HG02938 (cell line): ENCODE measurements around the gene LHX6.

ENCODE experiments used
- ATAC-seq: cut with Tn5 transposase; IDR thresholded peaks from one replicate; pipeline ENCODE4 v1.9.1; 2021; ENCODE audit warnings: mild to moderate bottlenecking, moderate library complexity; ENCODE audit not compliant: unreplicated experiment

LHX6 gene

DNA sequence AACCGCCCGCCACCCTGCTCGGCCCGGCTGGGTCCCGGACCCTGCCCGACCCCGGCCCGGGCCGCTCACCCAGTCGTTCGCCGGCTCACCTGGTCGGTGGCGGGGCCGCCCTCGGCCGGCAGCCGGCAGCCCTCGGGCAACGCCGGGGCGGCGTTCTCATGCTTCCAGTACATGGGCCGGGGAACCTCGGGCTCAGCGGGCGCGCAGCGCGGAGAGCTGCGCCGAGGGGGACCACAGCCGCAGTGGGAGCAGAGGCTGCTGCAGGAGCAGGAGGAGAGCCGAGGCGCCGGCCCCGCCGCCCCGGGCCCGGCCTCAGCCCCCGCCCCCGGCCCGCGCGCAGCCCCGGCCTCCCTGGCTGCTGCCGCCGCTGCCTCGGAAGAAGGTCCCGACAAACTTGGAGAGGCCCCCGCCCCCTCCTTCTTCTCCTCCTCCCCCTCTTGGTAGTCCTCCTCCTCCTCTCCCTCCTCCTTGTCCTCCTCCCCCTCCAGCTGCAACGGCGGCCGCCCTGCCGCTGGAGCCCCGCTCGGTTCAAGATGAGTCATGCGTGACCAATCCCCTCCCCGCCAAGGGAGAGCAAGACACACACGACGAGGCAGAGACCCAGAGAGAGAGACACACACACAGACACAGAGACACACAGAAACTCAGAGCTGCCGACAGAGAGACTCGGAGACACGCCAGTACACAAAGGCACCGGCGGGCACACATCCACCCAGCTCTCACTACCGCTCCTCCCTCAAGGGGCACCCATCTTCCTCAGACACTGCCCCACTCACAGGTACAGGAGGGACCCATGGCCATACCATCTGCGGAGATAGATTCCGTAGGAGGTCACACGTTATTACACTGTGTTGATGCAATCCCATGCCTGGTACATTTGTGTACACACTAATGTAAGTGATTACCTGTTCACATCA lies at the start of gene LHX6:
Gene LHX6 (minus strand): TSS at position 390 of the 917 bp plus-strand sequence. CDS start 217 bp downstream, at position 173.
- ATAC-seq: no peak

DNA sequence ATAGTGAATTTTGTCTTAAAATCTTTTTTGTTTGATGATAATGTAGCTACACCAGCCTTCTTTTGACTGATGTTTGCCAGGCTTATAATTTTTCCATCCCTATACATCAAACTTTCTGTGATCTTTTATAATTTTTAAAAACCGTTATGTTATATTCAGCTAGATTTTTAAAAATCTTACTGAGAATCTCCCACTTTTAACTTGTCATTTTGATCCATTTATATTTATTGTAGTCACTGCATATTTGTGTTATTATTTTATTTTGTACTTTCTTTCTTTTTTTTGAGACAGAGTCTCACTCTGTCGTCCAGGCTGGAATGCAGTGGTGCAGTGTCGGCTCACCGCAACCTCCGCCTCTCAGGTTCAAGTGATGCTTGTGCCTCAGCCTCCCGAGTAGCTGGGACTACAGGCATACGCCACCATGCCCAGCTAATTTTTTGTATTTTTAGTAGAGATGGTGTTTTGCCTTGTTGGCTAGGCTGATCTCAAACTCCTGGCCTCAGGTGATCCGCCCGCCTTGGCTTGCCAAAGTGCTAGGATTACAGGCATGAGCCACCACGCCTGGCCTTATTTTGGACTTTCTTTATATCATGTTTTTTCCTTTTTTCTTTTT lies 48.6 kb upstream of the LHX6 start:
- no peak for ATAC-seq

DNA sequence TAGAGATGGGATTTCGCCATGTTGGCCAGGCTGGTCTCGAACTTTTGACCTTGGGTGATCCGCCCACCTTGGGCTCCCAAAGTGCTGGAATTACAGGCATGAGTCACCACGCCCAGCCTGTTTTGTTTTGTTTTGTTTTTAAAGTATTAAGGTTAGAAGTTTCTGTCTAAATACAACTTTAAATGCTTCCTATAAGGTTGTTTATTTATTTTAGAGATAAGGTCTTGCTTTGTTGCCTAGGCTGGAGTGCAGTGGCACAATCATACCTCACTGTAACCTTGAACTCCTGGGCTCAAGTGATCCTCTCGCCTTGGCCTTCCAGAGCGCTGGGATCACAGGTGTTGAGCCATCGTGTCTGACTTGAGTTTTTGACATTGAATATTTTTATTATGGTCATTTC lies 47.3 kb upstream of the LHX6 start:
- no peak for ATAC-seq

DNA sequence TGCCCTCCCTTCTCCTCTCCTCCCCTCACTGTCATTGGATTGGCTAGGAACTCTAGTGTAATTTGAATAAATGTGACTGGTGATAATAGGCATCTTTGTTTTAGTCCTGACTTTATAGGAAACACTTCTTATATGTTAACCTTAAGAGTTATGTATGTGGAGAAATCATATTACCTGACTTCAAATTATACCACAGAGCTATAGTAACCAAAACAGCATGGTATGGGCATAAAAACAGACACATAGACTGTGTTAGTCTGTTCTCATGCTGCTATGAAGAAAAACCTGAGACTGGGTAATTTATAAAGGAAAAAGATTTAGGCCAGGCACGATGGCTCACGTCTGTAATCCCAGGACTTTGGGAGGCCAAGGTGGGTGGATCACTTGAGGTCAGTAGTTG lies 45.3 kb upstream of the LHX6 start:
- ATAC-seq: no peak

DNA sequence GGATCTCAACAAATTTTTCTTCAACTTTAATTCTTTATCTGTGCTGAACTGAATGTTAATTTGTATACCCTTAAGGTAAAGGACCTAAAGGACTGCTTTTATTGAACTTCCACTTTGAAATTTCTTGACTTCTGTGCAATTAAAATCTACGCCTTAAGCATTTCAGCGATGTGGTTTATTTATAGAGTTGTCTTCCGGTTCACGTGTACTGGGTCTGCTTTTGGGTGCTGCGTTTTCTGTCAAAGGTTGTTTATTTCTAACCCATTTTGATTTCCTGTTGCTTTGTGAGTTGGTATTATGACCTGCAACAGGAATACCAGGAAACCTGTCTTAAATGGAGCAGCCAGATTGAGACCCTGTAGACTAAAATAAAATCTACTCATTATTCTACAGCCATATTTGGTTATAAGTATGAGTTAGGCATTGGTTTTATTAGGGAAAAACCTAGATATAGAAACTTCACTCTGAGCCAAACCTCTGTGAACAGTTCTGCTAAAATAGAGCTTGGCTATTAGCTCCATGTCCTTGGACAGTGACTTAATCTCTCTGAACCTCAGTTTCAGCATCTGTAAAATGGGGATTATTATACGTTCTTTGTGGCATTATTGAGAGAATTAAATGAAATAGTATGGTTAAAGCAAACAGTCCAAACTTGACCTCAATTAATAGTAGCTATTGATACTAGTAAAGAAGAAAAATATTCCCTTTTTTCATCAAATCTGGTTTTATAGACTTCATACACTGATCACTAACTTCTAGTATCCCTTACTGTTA lies 39.5 kb upstream of the LHX6 start:
- ATAC-seq: no peak

DNA sequence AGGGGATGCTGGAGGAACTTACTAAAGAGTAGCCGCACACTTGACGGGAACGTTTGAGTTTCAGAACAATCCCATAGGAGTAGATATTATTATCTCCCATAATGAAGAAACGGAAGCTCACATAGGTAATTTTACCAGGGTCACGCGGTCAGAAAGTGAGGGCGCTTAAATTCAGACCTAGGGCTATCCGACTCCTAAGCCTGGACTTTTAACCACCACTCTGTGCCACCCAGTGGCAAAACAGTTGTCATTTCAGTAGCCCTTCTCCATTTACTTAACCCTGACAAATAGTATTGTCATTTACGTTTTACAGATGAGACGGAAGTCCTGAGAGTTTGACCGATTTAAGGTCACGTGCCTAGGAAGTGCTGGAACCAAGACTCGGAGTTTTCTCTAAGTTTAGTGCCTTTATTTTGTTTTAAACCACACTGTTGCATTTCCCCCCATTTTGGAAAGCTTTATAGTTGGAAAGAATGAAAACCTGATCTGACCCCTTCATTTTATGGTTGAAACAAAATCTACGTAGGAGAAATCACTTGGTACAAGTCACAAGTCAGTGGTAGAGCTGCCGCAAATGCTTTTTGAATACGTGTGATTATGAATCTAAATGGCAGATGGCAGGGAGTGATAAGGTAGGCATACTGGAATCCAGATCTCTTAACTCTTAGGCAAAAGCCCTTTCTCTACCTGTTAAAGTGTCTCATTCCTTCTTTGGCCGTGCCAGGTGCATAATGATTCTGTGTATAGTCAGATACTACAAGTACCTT lies 36.6 kb upstream of the LHX6 start:
- peak; percentile 23 for ATAC-seq

DNA sequence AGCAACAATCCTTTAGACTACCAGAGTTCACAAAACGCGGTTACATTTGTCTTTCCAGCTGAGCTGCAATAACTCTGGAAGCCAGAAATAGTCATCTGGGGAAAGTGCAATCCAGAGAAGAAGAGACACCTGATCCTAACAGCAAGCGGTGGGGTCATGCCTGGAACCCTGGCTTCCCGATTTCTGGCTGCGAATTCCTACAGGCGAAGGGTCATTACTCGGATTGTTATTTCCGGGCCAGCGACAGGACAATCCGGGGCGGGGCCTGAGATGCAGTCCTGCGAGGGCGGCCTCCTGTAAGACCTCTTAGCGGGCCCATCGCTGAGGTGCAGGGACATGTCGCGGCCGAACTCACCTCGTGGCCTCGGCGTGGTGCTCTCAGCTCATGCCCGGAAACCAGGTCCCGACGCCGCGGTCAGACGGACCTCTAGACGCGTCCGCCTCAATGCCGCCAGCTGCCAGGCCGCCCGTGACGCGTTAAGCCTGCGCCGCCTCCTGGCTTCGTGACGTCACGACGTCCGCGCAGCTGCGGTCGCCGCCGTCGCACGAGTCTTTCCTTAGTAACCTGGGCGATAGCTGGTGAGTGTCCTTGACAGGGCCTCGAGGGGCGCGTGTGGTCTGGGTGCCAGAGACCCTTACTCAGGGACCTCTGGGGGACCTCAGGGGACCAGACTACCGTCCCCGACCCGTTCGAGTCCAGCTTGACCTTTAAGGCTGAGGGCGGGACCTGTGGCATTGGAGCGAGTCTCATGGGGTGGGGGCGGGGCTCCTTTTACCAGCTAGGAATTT lies 35.8 kb upstream of the LHX6 start, which contains the start of the genes MRRF and RBM18:
Gene MRRF (plus strand): TSS at position 523 of the 789 bp plus-strand sequence. CDS start 6,010 bp downstream, outside the sequence.
Gene RBM18 (minus strand): TSS at position 481 of the 789 bp plus-strand sequence. CDS start 3,348 bp downstream, outside the sequence.
- ATAC-seq: peak; percentile 74

DNA sequence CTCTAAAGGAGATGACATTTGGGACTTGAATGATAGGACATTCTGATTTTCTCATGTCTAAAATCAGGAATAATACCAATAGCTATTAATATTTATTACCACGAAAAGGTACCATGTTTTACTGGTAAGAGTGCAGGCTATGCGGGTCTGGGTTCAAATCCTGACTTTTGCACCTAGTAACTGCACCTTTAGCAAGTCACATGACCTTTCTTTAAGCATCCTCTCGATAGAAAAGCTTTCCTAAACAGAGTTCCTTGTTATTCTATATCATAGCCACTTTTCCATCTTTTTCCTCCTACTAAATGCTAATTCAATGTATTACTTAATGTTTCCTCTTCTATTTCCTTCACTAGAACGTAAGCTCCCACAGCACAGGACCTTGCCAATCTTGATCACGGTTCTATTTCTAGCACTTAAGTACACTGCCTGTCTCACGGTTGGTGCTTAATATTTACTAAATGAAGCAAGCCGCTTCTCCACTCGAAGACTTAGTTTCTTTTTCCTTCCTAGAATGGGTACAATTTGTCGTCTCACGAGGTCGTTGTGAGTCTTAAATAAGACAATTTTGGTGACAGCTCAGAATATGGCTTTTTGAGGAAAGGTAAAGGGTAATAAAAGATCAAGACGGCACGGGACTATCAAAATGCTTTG lies 35.1 kb upstream of the LHX6 start:
- ATAC-seq: no peak

DNA sequence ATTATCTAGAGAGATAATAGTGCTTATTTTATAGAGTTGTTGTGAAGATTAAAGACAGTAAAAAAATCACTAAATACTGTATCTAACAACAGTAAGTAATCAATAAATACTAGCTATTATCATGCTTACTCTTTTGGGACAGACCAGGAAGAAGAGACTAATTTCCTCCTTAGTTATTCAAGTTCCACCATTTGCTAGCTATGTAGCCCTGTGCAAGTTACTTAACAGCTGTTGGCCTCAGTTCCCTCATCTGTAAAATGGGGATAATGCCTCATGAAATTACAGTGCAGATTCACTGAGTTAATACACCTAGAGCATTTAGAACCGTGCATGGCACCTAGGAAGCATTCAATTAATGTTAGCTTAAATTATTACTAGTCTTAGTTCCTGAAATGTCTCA lies 33.3 kb upstream of the LHX6 start:
- ATAC-seq: no peak

DNA sequence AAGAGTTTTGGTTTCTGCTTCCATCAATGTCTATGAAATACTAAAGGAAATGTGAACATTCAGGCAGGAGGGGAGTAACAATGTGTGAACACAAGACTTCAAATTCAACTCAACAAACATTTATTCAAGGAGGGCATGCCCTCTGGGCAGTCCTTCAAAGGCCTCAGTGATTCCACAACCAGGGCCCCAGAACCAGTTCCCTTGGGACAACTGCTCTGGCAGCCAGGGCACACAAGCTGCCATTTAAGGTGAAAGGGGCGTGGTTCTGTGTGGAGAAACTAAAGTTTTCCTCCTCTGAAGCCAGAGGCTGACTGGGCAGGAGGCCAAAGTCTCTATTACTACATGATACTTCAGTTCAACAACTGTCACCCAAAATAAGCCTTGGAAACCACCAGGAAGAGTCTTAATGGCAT lies 32.7 kb upstream of the LHX6 start:
- ATAC-seq: no peak

DNA sequence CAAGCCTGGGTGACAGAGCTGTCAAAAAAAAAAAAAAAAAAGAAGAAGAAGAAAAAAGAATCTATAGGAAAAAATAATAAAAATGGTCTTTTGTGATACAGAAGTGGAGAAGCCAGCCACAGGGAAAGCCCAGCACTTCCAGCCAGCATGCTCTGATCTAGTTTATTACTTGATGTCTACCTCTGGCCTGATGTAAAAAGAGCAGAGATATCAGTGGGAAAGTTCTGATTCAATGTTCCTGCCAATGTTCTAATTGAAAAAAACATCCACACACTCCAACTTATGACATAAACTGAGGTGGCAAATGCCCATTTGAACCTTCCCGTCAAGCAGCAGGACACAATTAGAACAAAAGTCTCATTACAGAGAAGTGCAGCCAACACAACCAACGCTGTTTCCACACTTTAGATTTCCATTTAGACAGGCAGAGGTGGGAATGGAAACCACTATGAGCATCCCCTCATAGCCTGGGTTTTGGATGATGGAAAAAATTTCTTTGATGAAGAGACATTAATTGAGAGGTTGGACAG lies 30.2 kb upstream of the LHX6 start:
- no peak for ATAC-seq

DNA sequence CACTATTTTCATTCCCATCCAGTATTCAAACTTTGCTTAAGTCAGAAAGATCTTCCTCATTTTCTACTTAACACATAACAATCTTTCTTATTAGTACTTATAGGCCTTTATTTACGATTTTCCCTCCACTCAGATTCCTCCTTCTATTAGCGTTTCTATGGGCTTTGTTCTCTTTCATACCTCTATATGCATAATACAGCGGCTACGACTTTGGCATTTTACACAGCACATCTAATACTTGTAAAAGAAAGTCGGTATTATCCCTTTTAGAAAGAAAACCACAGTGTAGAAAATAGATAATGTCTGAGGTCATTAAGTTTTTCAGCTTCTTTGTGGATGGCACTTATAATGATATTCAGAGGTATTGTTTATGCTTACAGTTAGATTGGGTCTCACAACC lies 27.4 kb upstream of the LHX6 start:
- ATAC-seq: no peak

DNA sequence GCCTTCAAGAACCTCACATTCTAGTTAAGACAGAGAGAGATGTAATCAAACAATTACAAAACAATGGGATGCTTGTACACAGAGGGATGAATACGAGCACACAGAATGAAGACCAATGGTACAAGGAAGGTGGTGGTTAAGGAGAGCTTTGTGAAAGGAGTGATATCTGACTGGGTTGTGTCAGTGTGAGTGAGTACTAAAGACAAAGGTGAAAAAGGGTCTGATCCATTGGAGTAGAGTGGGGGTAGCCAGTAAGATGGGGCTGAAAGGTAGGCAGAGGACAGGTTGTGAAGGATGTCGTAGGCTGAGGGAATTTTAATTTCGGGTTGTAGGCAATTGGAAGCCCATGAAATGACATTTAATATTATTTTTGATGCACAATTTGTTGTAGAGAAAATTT lies 26.0 kb upstream of the LHX6 start:
- no peak for ATAC-seq

DNA sequence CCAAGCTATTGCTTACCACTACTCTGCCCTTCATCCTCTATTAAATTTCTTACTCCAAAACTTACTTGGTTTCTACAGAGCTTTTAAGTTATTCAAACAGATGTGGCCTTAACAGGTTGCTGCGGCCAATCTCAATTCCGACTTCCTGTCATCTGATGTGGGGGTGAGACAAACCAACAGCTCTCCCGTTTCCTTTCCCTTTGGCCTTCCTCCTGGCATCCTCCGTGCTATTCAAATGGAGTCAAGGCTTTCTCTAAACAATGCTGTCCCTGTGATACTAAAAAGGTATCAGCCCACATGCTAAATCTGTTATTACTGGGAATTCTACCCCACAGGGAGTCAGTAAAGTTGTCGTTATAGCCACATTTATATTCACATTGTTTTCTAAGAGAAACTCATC lies 24.0 kb upstream of the LHX6 start:
- ATAC-seq: no peak

DNA sequence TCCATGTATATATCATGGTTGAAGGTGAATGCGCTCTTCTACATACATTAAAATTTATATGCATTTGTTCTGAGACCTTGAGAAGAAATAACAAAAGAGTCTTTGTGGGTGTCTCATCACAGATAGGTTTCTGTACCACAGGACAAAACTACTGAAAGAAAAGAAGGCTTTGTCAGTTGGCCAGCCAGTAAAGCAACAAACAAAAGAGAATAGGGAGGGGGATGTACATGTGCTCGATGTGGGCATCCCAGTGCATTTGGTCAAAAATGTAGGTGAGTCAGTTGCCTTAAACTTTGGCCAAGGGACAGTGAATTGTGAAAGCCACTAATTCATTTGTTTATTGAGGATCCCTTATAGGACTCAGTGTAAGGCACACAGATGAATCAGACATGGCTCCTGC lies 22.6 kb upstream of the LHX6 start:
- no peak for ATAC-seq

DNA sequence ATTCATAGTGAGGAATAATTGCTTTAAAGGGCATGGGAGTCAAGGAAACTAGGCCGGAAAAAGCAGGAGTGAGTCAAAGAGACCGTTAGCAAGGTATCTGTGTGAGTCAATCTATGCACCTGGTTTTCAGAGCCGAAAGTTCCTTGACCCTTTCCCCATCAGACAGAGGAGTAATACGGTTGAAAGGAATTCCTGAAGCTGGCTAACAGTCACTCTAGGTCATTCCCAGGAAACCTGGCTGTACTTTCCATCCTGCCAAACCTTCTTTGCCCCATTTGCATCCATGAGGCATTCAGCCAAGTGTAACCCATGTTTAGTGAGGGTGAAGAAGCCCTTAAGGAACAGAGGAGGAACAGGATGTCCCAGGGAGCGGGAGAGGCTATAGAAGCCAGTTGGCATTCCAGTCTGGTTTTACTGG lies 19.7 kb upstream of the LHX6 start:
- ATAC-seq: no peak

DNA sequence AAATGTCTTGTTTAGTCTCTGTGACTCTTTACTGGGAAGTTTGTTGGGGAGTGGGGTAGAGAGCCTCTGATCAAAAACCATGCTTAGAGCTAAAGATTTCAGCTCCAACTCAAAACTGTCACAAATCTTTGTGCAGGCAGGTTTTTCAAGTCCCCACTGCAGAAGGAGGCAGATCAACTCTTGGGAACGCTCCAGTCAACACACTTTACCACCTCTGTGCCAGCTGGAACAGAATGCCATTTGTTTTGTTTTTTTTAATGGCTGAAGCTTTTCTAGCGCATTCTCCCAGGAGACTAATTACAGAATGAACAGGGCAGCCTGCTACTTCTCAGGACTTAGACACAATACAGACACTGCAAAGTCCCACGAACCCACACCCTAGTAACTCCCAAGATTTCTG lies 17.9 kb upstream of the LHX6 start:
- ATAC-seq: no peak

DNA sequence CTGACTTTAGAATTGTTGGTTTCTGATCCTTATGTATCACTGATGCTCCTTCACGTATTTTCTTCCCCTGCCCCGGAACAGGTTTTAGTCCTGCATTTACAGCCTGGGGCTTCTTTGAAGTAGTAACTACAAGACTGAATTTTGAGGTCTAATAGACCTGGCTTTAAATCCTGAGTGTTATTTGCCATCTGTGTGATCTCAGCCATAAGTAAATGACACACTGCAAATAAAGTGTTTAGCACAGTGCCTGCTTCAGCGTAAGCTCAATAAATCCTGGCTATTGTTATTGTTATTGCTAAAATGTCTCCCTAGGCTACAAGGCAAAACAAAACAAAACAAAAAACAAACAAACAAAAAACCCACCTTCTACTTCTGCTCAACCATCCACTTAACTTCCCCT lies 15.6 kb upstream of the LHX6 start:
- no peak for ATAC-seq

DNA sequence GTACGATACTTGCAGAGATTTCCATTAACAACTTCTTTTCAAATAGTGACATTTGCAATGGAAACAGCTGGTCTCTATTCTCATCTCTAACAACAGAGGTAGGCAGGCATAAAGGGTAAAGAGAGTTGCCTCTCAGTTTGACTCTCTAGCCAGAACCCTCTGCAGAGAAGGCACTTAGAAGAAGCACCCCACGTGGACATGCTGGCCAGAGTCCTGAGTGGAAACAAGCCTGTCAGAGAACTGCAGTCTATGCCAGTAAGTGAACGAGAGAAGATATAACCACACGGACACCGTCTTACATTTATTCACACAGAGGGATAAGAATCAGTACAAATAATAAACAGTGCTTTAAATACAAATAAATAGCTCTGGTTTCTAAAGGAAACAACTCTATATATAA lies 11.0 kb upstream of the LHX6 start:
- ATAC-seq: no peak
